Natural killer cell (primary cell): ENCODE results near the gene NOC3L. TPM values are rescaled to one million over a fixed set of nuclear protein-coding genes. Genes with fewer than 3 reads are reported as not detected.

Experiments
- ATAC-seq, 3 donors: fragments of 150-1000 bp in 2 of 3; fragments of 200-7000 bp in 1 of 3; cut with Tn5 transposase; 1 replicate in 1 of 3; 2 replicates in 2 of 3; pipeline ENCODE4 v1.10.0; 2021; ENCODE audit warnings: mild to moderate bottlenecking in 2 of 3, moderate library complexity in 2 of 3
- DNase-seq, 2 donors: peaks; one replicate each; pipeline versions ENCODE4 v3.0.0 to v3.0.0-alpha.2; 2013 to 2021; ENCODE audit warnings: mixed read lengths in 1 of 2
- H3K27ac ChIP-seq: one replicate; pipeline ENCODE4 v1.5.1; 2013; ENCODE audit warnings: mild to moderate bottlenecking, low read length
- H3K27me3 ChIP-seq: one replicate; pipeline ENCODE4 v1.6.1; 2013; ENCODE audit warnings: low read length; ENCODE audit not compliant: control insufficient read depth, insufficient read depth
- H3K36me3 ChIP-seq: one replicate; pipeline ENCODE4 v1.6.1; 2013; ENCODE audit warnings: low read length; ENCODE audit not compliant: control insufficient read depth, insufficient read depth
- H3K4me1 ChIP-seq: one replicate; pipeline ENCODE4 v1.6.1; 2013; ENCODE audit warnings: low read length; ENCODE audit not compliant: control insufficient read depth, insufficient read depth
- H3K4me3 ChIP-seq: one replicate; pipeline ENCODE4 v1.5.1; 2013; ENCODE audit warnings: low read length
- H3K9me3 ChIP-seq: one replicate; pipeline ENCODE4 v1.6.1; 2013; ENCODE audit warnings: low read length; ENCODE audit not compliant: control insufficient read depth, insufficient read depth
- H3K27ac Mint-ChIP-seq, 2 donors: one replicate each; pipeline ENCODE4 v1.8.0; 2022; ENCODE audit warnings: mild to moderate bottlenecking in 2 of 2, mixed read lengths in 2 of 2, moderate library complexity in 1 of 2
- H3K27me3 Mint-ChIP-seq, 2 donors: one replicate each; pipeline ENCODE4 v1.8.0; 2022; ENCODE audit warnings: low read depth in 2 of 2, mixed read lengths in 2 of 2
- H3K36me3 Mint-ChIP-seq: one replicate; pipeline ENCODE4 v1.8.0; 2022; ENCODE audit warnings: mixed read lengths
- H3K4me1 Mint-ChIP-seq, 2 donors: one replicate each; pipeline ENCODE4 v1.8.0; 2022; ENCODE audit warnings: mixed read lengths in 2 of 2
- H3K4me3 Mint-ChIP-seq: one replicate; pipeline ENCODE4 v1.8.0; 2022; ENCODE audit warnings: mild to moderate bottlenecking, moderate library complexity, mixed read lengths
- H3K9me3 Mint-ChIP-seq, 2 donors: one replicate each; pipeline ENCODE4 v1.8.0; 2022; ENCODE audit warnings: mixed read lengths in 2 of 2
- WGBS: methylation state at CpG from one replicate; pipeline ENCODE4 v1.1.7; 2013; ENCODE audit warnings: missing lambda C conversion rate; ENCODE audit not compliant: insufficient coverage; 5-methylcytosine and 5-hydroxymethylcytosine counted together
- intact Hi-C: fragments of 100-400 bp; cut with micrococcal nuclease; formaldehyde crosslinking; loops from one replicate; pipeline ENCODE4 v1.14.2; 2022
- total RNA-seq, 4 donors: library from RNA; stranded (reverse); fragments of 120-200 nt in 1 of 4; gene quantifications; one replicate each; pipeline versions ENCODE4 v1.2.3 to v1.2.4, GENCODE V29; 2013 to 2022
- TF ChIP-seq, protein P1 (sequence below): fragments of 200-600 bp; IDR thresholded peaks from one replicate; pipeline ENCODE4 v1.8.0; 2022; ENCODE audit warnings: antibody characterized with exemption

NOC3L gene
- total RNA-seq, 3 donors from 2014 or later (not counting 1 experiment from before 2014, with no cell fraction given), result 10.8 to 18.6 (median 13.1) TPM

DNA sequence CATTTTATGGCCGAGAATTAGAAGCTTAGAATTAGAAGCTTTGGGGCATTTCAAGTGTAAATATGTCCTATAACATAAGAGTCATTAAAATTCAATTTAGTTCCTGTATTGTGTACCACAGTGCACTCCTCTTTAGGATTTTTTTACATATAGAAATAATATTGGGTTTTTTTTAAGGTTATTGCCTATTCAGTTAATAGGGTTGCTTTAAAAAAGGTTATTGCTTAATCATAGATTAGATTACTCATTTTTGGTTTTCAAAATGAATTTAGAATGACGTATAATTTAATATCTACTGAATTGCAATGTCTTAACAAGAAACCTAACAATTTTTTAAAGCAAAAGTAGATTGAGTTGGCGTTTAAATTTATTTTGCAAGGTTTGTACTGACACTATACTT, 34.1 kb downstream of the NOC3L start:
- WGBS, result no CpG with 5 or more reads among the region's 3 CpGs
- Histone ChIP-seq H3K27ac (no peak overlapping the region), H3K4me3 (no peak overlapping the region), H3K27me3 (no peaks in the 10 kb centered on the region), H3K36me3 (peaks cover 40% of the 10 kb centered on the region), H3K9me3 (no peaks in the 10 kb centered on the region), H3K4me1 (no peaks in the 10 kb centered on the region)
- DNase-seq (no peak), ATAC-seq (no peak)
- TF ChIP-seq, protein P1, sequence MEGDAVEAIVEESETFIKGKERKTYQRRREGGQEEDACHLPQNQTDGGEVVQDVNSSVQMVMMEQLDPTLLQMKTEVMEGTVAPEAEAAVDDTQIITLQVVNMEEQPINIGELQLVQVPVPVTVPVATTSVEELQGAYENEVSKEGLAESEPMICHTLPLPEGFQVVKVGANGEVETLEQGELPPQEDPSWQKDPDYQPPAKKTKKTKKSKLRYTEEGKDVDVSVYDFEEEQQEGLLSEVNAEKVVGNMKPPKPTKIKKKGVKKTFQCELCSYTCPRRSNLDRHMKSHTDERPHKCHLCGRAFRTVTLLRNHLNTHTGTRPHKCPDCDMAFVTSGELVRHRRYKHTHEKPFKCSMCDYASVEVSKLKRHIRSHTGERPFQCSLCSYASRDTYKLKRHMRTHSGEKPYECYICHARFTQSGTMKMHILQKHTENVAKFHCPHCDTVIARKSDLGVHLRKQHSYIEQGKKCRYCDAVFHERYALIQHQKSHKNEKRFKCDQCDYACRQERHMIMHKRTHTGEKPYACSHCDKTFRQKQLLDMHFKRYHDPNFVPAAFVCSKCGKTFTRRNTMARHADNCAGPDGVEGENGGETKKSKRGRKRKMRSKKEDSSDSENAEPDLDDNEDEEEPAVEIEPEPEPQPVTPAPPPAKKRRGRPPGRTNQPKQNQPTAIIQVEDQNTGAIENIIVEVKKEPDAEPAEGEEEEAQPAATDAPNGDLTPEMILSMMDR, result no peak
- Mint-ChIP-seq H3K4me1 (no peaks in the 10 kb centered on the region), H3K27me3 (no peaks in the 10 kb centered on the region), H3K9me3 (no peaks in the 10 kb centered on the region), H3K27ac (no peak overlapping the region), H3K4me3 (no peak overlapping the region), H3K36me3 (peaks cover 7% of the 10 kb centered on the region)
- intact Hi-C loops, result no loop called here

GRCh38 chr10:94327649-94328048, 35.1 kb downstream of the NOC3L start:
- Histone ChIP-seq H3K27me3 (no peaks in the 10 kb centered on the region), H3K27ac (no peak overlapping the region), H3K9me3 (no peaks in the 10 kb centered on the region), H3K4me3 (no peak overlapping the region), H3K36me3 (peaks cover 31% of the 10 kb centered on the region), H3K4me1 (no peaks in the 10 kb centered on the region)
- H3K4me3 Mint-ChIP-seq, result no peak overlapping the region
- no peaks in the 10 kb centered on the region for H3K27me3 Mint-ChIP-seq
- WGBS, result no CpG with 5 or more reads among the region's 1 CpG
- H3K9me3 Mint-ChIP-seq, result no peaks in the 10 kb centered on the region
- peaks cover 7% of the 10 kb centered on the region for H3K36me3 Mint-ChIP-seq
- intact Hi-C loops, result no loop called here
- H3K27ac Mint-ChIP-seq, result no peak overlapping the region
- TF ChIP-seq, protein P1, result no peak
- ATAC-seq (no peak), DNase-seq (no peak)
- no peaks in the 10 kb centered on the region for H3K4me1 Mint-ChIP-seq

DNA sequence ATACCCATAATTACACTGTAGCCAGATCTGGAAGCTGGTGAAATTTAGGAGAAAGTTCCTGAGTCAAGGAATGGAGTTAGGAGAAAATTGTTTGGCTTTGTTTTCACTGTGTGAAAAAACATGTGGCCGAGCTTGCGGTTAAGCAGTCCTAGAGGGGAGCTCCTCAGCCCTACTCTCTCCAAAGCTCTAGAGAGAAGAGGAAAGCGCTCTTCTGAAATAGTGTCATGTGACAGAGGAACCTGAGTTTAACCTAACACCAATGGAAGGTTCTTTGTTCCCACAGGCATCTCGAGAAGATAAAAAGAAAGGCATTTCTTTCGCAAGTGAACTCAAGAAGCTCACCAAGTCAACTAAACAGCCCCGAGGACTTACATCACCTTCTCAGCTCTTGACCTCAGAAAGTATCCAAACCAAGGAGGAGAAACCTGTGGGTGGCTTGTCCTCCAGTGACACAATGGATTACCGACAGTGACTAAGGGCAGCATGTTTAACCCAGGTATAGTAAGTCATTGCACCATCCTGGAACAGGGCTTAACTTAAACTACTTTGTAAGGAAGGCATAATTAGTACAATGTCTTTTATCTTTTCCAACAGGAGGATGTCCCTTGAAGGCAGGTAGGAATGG, 38.0 kb downstream of the NOC3L start:
- H3K27ac ChIP-seq, result no peak overlapping the region
- DNase-seq, result no peak
- intact Hi-C loops, result no loop called here
- H3K27me3 Mint-ChIP-seq, result no peaks in the 10 kb centered on the region
- no peaks in the 10 kb centered on the region for H3K36me3 Mint-ChIP-seq
- H3K4me3 Mint-ChIP-seq, result no peak overlapping the region
- TF ChIP-seq, protein P1, result no peak
- no peak overlapping the region for H3K4me3 ChIP-seq
- H3K4me1 ChIP-seq, result no peaks in the 10 kb centered on the region
- WGBS, result 96% methylated on average over 7 of the region's 7 CpGs
- H3K9me3 Mint-ChIP-seq, result no peaks in the 10 kb centered on the region
- H3K4me1 Mint-ChIP-seq, result no peaks in the 10 kb centered on the region
- peaks cover 16% of the 10 kb centered on the region for H3K36me3 ChIP-seq
- no peak for ATAC-seq
- no peaks in the 10 kb centered on the region for H3K9me3 ChIP-seq
- H3K27me3 ChIP-seq, result no peaks in the 10 kb centered on the region
- peak overlapping the region in 1 of 2 donors; percentile 16 for H3K27ac Mint-ChIP-seq
